Nephron (organoid): ENCODE measurements around the gene AGBL3.
A peak's percentile ranks its signal among the peaks of the same experiment; 100 is the strongest.
"Not testable (repeated sequence)": the region's sequence is repeated elsewhere in the genome, so short reads cannot be mapped to it uniquely, and the experiment has no call there.

ENCODE experiments used
- H3K27ac Mint-ChIP-seq, 3 experiments: 2 replicates each; pipeline ENCODE4 v1.8.0; 2020; ENCODE audit warnings: mixed read lengths in 3 of 3, mild to moderate bottlenecking in 2 of 3, moderate library complexity in 1 of 3
- H3K27me3 Mint-ChIP-seq: 2 replicates; pipeline ENCODE4 v1.8.0; 2021; ENCODE audit warnings: low read depth, mild to moderate bottlenecking, moderate library complexity, mixed read lengths
- H3K36me3 Mint-ChIP-seq: 2 replicates; pipeline ENCODE4 v1.8.0; 2020; ENCODE audit warnings: low read depth, mixed read lengths
- H3K4me1 Mint-ChIP-seq: 2 replicates; pipeline ENCODE4 v1.8.0; 2020; ENCODE audit warnings: mixed read lengths
- H3K4me3 Mint-ChIP-seq, 3 experiments: 2 replicates each; pipeline ENCODE4 v1.8.0; 2020; ENCODE audit warnings: mild to moderate bottlenecking in 3 of 3, mixed read lengths in 3 of 3, moderate library complexity in 2 of 3
- H3K9me3 Mint-ChIP-seq: 2 replicates; pipeline ENCODE4 v1.8.0; 2020; ENCODE audit warnings: mixed read lengths
- CTCF ChIP-seq, 3 experiments: fragments of 200-600 bp; sonication (generic); IDR thresholded peaks; one replicate each; pipeline ENCODE4 v1.5.0; 2021; ENCODE audit warnings: antibody characterized with exemption in 3 of 3; ENCODE audit not compliant: unreplicated experiment in 3 of 3

The AGBL3 gene

GRCh38 chr7:135170998-135171481, 184.7 kb downstream of the AGBL3 start:
- peaks cover 41% of the 10 kb centered on the region for H3K36me3 Mint-ChIP-seq
- peak overlapping the region; percentile 98 to 99 (median 99) for H3K27ac Mint-ChIP-seq
- not testable (repeated sequence) for H3K27me3 Mint-ChIP-seq, H3K9me3 Mint-ChIP-seq
- TF ChIP-seq CTCF (IDR thresholded peaks at IDR 0.05; ENCODE audit: unreplicated experiment in 3 of 3), result peak in 1 of 3 experiments; percentile 8
- H3K4me1 Mint-ChIP-seq, result peaks cover 32% of the 10 kb centered on the region
- peak overlapping the region; percentile 90 to 95 (median 93) for H3K4me3 Mint-ChIP-seq

GRCh38 chr7:135171581-135172291, 185.4 kb downstream of the AGBL3 start:
- Mint-ChIP-seq H3K4me3 (peak overlapping the region; percentile 90 to 95 (median 93)), H3K4me1 (peaks cover 32% of the 10 kb centered on the region), H3K36me3 (peaks cover 41% of the 10 kb centered on the region), H3K27ac (peak overlapping the region; percentile 98 to 99 (median 99))
- not testable (repeated sequence) for H3K9me3 Mint-ChIP-seq, H3K27me3 Mint-ChIP-seq

GRCh38 chr7:135173916-135174315, 187.6 kb downstream of the AGBL3 start:
- Mint-ChIP-seq H3K4me3 (peak overlapping the region; percentile 47 to 71 (median 70)), H3K36me3 (peaks cover 34% of the 10 kb centered on the region), H3K4me1 (peaks cover 15% of the 10 kb centered on the region), H3K27ac (peak overlapping the region; percentile 58 to 67 (median 63))
- not testable (repeated sequence) for H3K9me3 Mint-ChIP-seq, H3K27me3 Mint-ChIP-seq

GRCh38 chr7:135174941-135175340, 188.6 kb downstream of the AGBL3 start:
- Mint-ChIP-seq H3K27ac (no peak overlapping the region), H3K9me3 (peaks cover 14% of the 10 kb centered on the region), H3K4me1 (peaks cover 5% of the 10 kb centered on the region), H3K4me3 (no peak overlapping the region), H3K27me3 (no peaks in the 10 kb centered on the region), H3K36me3 (peaks cover 32% of the 10 kb centered on the region)
- TF ChIP-seq CTCF (IDR thresholded peaks at IDR 0.05; ENCODE audit: unreplicated experiment in 3 of 3), result no peak

GRCh38 chr7:135175931-135176330, 189.6 kb downstream of the AGBL3 start:
- Mint-ChIP-seq H3K4me3 (no peak overlapping the region), H3K27ac (no peak overlapping the region), H3K9me3 (peaks cover 22% of the 10 kb centered on the region), H3K27me3 (no peaks in the 10 kb centered on the region), H3K36me3 (peaks cover 42% of the 10 kb centered on the region), H3K4me1 (peaks cover 5% of the 10 kb centered on the region)
- no peak for TF ChIP-seq CTCF (IDR thresholded peaks at IDR 0.05; ENCODE audit: unreplicated experiment in 3 of 3)

GRCh38 chr7:135177028-135177696, 190.9 kb downstream of the AGBL3 start:
- H3K4me1 Mint-ChIP-seq, result no peaks in the 10 kb centered on the region
- no peaks in the 10 kb centered on the region for H3K27me3 Mint-ChIP-seq
- H3K27ac Mint-ChIP-seq, result no peak overlapping the region
- H3K9me3 Mint-ChIP-seq, result peaks cover 33% of the 10 kb centered on the region
- no peak overlapping the region for H3K4me3 Mint-ChIP-seq
- peaks cover 54% of the 10 kb centered on the region for H3K36me3 Mint-ChIP-seq
- no peak for TF ChIP-seq CTCF (IDR thresholded peaks at IDR 0.05; ENCODE audit: unreplicated experiment in 3 of 3)
